Spleen (tissue), 11 donors: Measurements from ENCODE around the gene MAP4K3. TPM values are rescaled to one million over a fixed set of nuclear protein-coding genes. Genes with fewer than 3 reads are reported as not detected.
"Not testable (repeated sequence)": the region's sequence is repeated elsewhere in the genome, so short reads cannot be mapped to it uniquely, and the experiment has no call there.

Experiments used
- DNase-seq: peaks from one replicate; pipeline ENCODE4 v3.0.0-alpha.2; 2020
- H3K27ac ChIP-seq, 8 donors: fragments of 200-600 bp; sonication (generic) in 7 of 8; 1 replicate in 4 of 8; 2 replicates in 4 of 8; pipeline versions ENCODE4 v1.5.0 to v1.8.0; 2016 to 2021; ENCODE audit warnings: inconsistent platforms in 4 of 8, mild to moderate bottlenecking in 4 of 8, moderate library complexity in 1 of 8
- H3K27me3 ChIP-seq, 7 donors: fragments of 200-600 bp; sonication (generic) in 6 of 7; replicated peaks in 1 of 7; 1 replicate in 4 of 7; 2 replicates in 3 of 7; pipeline versions ENCODE4 v1.5.0 to v1.8.0; 2016 to 2021; ENCODE audit warnings: inconsistent platforms in 3 of 7, mild to moderate bottlenecking in 1 of 7
- H3K36me3 ChIP-seq, 6 donors: fragments of 200-600 bp; sonication (generic) in 5 of 6; 1 replicate in 4 of 6; 2 replicates in 2 of 6; pipeline versions ENCODE4 v1.5.0 to v1.8.0; 2016 to 2021; ENCODE audit warnings: inconsistent platforms in 2 of 6
- H3K4me1 ChIP-seq, 6 donors: fragments of 200-600 bp; sonication (generic) in 5 of 6; 1 replicate in 3 of 6; 2 replicates in 3 of 6; pipeline versions ENCODE4 v1.5.0 to v1.8.0; 2016 to 2021; ENCODE audit warnings: inconsistent platforms in 3 of 6
- H3K4me3 ChIP-seq, 8 donors: fragments of 200-600 bp; sonication (generic) in 7 of 8; 1 replicate in 4 of 8; 2 replicates in 4 of 8; pipeline versions ENCODE4 v1.5.0 to v1.8.0; 2016 to 2021; ENCODE audit warnings: inconsistent platforms in 4 of 8, mild to moderate bottlenecking in 4 of 8, moderate library complexity in 2 of 8
- H3K9me3 ChIP-seq, 8 donors: fragments of 200-600 bp; sonication (generic) in 7 of 8; 1 replicate in 4 of 8; 2 replicates in 4 of 8; pipeline versions ENCODE4 v1.5.0 to v1.8.0; 2016 to 2021; ENCODE audit warnings: inconsistent platforms in 4 of 8
- POLR2A ChIP-seq, 3 donors: fragments of 450-650 bp; IDR thresholded peaks; one replicate each; pipeline ENCODE4 v1.5.1; 2017; ENCODE audit warnings: antibody characterized with exemption in 3 of 3, mild to moderate bottlenecking in 1 of 3
- POLR2AphosphoS5 ChIP-seq, 3 donors: sonication (generic); formaldehyde crosslinking; IDR thresholded peaks; one replicate each; pipeline ENCODE4 v1.5.1; 2017; ENCODE audit warnings: antibody characterized with exemption in 3 of 3
- WGBS, 5 donors: extraction: QIAGEN DNeasy Blood & Tissue Kit in 3 of 5; methylation state at CpG; one replicate each; pipeline versions ENCODE4 v1.1.5 to v1.1.7; 2013 to 2018; 5-methylcytosine and 5-hydroxymethylcytosine counted together
- intact Hi-C: fragments of 100-400 bp; cut with DNase I; formaldehyde crosslinking; loops from one replicate; pipeline ENCODE4 v1.15.0; 2023; ENCODE audit warnings: low total_unique reads
- polyA plus RNA-seq, 3 donors: library from polyadenylated mRNA; stranded (reverse); fragments of 200-250 nt; gene quantifications; one replicate each; pipeline ENCODE4 v1.2.1, GENCODE V29; 2013
- total RNA-seq, 7 donors: library from RNA; depleted of rRNA in 3 of 7; stranded (reverse); fragments of >200 nt in 3 of 7; fragmentation: NEBNext Ultra II Directional in 4 of 7; extraction: Animal tissue kit (Norgen Biotek cat#: 25700) in 4 of 7; gene quantifications; one replicate each; pipeline versions ENCODE4 v1.1.0 to v1.2.1, GENCODE V29; 2016 to 2021
- TF ChIP-seq, protein P1 (sequence below), 11 experiments: fragments of 200-600 bp in 7 of 11; fragments of 450-650 bp in 4 of 11; sonication (generic) in 4 of 11; IDR thresholded peaks in 8 of 11; conservative IDR thresholded peaks in 3 of 11; 1 replicate in 7 of 11; 2 replicates in 4 of 11; pipeline versions ENCODE4 v1.4.0 to v1.8.0; 2016 to 2021; ENCODE audit warnings: antibody characterized with exemption in 11 of 11, inconsistent platforms in 4 of 11, mild to moderate bottlenecking in 1 of 11
- donor health status: healthy with polysubstance abuse.
- donor health status: DM: no; HTN: no; CAD: no; lungs with moderate emphysema.
- donor health status: DM: no; HTN: no; CAD: no.
- donor health status: Bipolar disorder and iron deficiency.
- donor health status: healthy.
- donor health status: DM: no; HTN: no; CAD: no.
- donor health status: DM: yes; HTN: yes; CAD: no.

Gene MAP4K3
- total and polyA plus RNA-seq, 10 donors: 5.8 to 49.5 (median 32.6) TPM

DNA sequence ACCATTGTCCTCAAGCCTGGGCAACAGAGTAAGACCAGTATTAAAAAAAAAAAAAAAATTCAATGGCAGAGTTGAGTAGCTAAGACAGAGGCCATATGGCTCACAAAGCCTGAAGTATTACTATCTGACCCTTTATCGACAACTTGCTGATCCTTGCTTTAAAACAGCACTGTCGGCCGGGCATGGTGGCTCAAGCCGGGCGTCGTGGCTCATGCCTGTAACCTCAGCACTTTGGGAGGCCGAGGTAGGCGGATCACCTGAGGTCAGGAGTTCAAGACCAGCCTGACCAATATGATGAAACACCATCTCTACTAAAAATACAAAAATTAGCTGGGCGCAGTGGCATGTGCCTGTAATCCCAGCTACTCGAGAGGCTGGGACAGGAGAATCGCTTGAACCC lies 53.0 kb downstream of the MAP4K3 start:
- H3K4me1 ChIP-seq: peaks cover 11 to 27% (median 19%) of the 10 kb centered on the region in 6 donors
- H3K36me3 ChIP-seq, H3K4me3 ChIP-seq, intact Hi-C loops, H3K27me3 ChIP-seq, H3K27ac ChIP-seq, H3K9me3 ChIP-seq, DNase-seq: not testable (repeated sequence)
- peak in 1 of 3 donors; percentile 17 for TF ChIP-seq POLR2AphosphoS5 (IDR thresholded peaks at IDR 0.05)
- WGBS, 5 donors: 93 to 100% (median 97%) methylated on average over 9 to 11 of the region's 11 CpGs

DNA sequence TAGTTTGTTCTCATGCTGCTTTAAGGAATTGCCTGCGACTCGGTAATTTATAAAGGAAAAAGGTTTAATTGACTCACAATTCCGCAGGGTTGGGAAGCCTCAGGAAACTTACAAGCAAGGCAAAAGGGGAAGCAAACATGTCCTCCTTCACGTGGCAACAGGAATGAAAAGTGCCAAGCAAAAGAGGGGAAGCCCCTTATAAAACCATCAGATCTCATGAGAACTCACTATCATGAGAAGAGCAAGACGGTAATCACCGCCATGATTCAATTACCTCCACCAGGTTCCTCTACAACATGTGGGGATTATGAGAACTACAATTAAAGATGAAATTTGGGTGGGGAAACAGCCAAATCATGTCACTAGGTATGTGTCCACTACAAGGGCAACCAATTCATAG lies 53.9 kb downstream of the MAP4K3 start:
- Histone ChIP-seq H3K4me3 (no peak overlapping the region), H3K4me1 (peaks cover 11 to 35% (median 22%) of the 10 kb centered on the region in 6 donors), H3K36me3 (no peaks in the 10 kb centered on the region), H3K27ac (no peak overlapping the region), H3K9me3 (peaks cover 0 to 5% (median 0%) of the 10 kb centered on the region in 8 donors), H3K27me3 (no peaks in the 10 kb centered on the region)
- intact Hi-C loops: no loop called here
- TF ChIP-seq POLR2AphosphoS5 (IDR thresholded peaks at IDR 0.05) (no peak), POLR2A (IDR thresholded peaks at IDR 0.05) (no peak)
- TF ChIP-seq, protein P1, sequence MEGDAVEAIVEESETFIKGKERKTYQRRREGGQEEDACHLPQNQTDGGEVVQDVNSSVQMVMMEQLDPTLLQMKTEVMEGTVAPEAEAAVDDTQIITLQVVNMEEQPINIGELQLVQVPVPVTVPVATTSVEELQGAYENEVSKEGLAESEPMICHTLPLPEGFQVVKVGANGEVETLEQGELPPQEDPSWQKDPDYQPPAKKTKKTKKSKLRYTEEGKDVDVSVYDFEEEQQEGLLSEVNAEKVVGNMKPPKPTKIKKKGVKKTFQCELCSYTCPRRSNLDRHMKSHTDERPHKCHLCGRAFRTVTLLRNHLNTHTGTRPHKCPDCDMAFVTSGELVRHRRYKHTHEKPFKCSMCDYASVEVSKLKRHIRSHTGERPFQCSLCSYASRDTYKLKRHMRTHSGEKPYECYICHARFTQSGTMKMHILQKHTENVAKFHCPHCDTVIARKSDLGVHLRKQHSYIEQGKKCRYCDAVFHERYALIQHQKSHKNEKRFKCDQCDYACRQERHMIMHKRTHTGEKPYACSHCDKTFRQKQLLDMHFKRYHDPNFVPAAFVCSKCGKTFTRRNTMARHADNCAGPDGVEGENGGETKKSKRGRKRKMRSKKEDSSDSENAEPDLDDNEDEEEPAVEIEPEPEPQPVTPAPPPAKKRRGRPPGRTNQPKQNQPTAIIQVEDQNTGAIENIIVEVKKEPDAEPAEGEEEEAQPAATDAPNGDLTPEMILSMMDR (IDR thresholded peaks at IDR 0.05 in 8 of 11, conservative IDR thresholded peaks at IDR 0.05 in 3 of 11): no peak
- no peak for DNase-seq
- 74 to 89% (median 82%) methylated on average over 6 of the region's 6 CpGs for WGBS, 5 donors

DNA sequence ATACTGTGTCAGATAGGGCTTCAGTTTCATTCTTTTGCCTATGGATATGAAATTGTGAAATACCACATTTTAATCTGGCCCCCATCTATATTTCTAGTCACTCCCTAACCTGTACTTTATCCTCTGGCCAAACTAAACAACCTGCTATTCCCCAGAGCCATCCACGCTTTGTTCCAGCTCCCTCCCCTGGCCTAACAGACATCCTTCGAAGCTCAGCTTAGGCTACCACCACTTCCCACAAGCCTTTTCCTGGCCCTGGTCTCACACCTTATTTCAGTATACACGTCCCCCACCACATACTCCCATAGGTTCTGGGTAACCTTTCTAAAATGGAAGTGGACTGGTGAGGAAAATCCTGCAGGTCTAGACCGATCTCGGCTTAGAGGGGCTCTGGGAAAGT lies 55.4 kb downstream of the MAP4K3 start:
- no peak overlapping the region for H3K4me3 ChIP-seq
- H3K27ac ChIP-seq: peak overlapping the region in 1 of 8 donors; percentile 25
- 77 to 82% (median 79%) methylated on average over 5 of the region's 5 CpGs for WGBS, 5 donors
- intact Hi-C loops: no loop called here
- no peaks in the 10 kb centered on the region for H3K27me3 ChIP-seq
- TF ChIP-seq, protein P1 (IDR thresholded peaks at IDR 0.05 in 8 of 11, conservative IDR thresholded peaks at IDR 0.05 in 3 of 11): no peak
- TF ChIP-seq POLR2A (IDR thresholded peaks at IDR 0.05): no peak
- no peak for TF ChIP-seq POLR2AphosphoS5 (IDR thresholded peaks at IDR 0.05)
- peaks cover 11 to 45% (median 30%) of the 10 kb centered on the region in 6 donors for H3K4me1 ChIP-seq
- H3K9me3 ChIP-seq: peaks cover 0 to 5% (median 0%) of the 10 kb centered on the region in 8 donors
- no peaks in the 10 kb centered on the region for H3K36me3 ChIP-seq
- DNase-seq: no peak

DNA sequence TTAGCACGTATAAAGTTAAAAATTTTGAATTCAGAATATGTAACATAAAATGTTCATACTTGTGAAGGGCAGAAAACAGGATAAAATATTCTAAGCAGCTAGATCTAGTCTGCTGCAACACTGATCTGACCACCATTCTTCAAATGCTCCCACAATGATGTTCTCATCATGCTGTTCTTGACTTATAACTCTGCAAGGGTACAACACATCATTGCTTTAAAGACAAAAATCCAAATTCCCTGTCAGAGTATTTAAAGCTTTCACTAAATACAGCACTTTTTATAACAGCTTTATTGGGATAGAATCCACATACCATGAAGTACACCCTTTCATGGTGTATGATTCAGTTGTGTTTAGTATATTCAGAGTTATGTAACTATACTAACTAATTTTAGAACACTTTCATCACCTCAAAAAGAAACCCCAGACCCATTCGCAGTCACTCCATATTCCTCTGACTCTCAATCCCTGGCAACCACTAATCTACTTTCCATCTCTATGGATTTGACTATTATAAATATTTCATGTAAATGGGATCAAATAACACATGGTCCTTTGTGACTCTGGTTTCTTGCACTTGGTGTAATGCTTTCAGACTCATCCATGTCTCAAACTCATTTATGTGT lies 56.4 kb downstream of the MAP4K3 start:
- H3K4me1 ChIP-seq: peaks cover 11 to 45% (median 30%) of the 10 kb centered on the region in 6 donors

More for the DNA sequence above, 56.4 kb downstream of the MAP4K3 start:
- Histone ChIP-seq H3K36me3 (peaks cover 0 to 6% (median 0%) of the 10 kb centered on the region in 6 donors), H3K4me3 (no peak overlapping the region), H3K27me3 (no peaks in the 10 kb centered on the region), H3K9me3 (peaks cover 0 to 6% (median 4%) of the 10 kb centered on the region in 8 donors), H3K27ac (peak overlapping the region in 5 of 8 donors; percentile 35 to 68 (median 58))
- 56 to 78% (median 65%) methylated on average over 2 of the region's 2 CpGs for WGBS, 5 donors
- no peak for DNase-seq
- intact Hi-C loops: no loop called here
- TF ChIP-seq, protein P1 (IDR thresholded peaks at IDR 0.05 in 8 of 11, conservative IDR thresholded peaks at IDR 0.05 in 3 of 11): no peak
- TF ChIP-seq POLR2A (IDR thresholded peaks at IDR 0.05): no peak
- no peak for TF ChIP-seq POLR2AphosphoS5 (IDR thresholded peaks at IDR 0.05)
